Stimulated activated CD4-positive, alpha-beta T cell treated with anti-CD3 and anti-CD28 coated beads, Interleukin-2, amount 100 ng/mL, for 48 hours (primary cell): ENCODE data around the gene CDKL2.
"Not testable (repeated sequence)": the region's sequence is repeated elsewhere in the genome, so short reads cannot be mapped to it uniquely, and the experiment has no call there.

ENCODE experiments used
- DNase-seq, 2 donors: peaks; one replicate each; pipeline ENCODE4 v3.0.0-alpha.2; 2020

Gene CDKL2

DNA sequence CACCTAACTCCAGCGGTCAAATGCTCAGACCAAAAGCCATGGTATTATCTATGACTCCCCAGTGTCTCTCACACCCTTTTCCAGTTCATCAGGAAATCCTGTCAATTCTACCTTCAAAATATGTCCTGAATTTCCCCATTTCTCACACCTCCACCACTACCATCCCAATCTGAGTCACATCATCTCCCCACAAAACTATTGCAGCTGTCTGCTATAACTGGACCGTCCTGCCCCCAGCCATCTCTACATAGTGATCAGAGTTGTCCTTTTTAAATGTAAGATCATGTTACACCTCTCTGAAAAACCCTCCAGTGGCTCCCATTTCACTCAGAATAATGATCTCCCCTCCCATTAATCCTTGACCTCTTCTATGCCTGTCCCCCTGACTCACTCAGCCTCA lies 81.3 kb downstream of the CDKL2 start:
- no peak for DNase-seq

DNA sequence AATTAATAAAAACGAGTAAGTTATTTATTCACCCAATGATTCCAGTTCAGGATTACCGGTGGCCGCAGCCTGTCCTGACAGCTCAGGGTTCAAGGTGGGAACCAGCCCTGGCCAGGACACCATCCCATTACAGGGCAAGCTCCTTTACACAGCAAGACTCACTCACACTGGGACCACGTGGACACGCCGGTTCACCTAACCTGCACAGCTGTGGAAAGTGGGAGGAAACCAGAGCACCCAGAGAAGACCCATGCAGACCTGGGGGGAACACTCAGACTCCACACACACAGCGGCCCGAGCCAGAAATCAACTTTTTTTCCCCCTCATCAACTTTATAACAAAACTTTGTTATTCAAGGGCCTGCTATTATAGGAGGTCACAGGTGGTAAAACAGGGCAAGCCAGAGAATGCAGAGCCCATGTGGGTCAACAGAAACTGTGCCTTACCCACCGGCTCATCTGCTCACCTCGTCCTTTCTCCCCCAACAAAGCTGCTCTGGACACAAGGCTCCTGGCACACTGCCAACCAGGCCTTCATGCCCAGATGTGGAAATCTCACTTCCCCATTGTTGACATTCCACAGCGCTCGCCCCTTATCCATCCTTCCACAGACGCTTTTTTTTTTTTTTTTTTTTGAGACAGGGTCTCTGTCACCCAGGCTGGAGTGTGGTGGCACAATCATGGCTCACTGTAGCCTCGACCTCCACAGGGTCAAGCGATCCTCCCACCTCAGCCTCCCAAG lies 82.5 kb downstream of the CDKL2 start:
- DNase-seq, result no peak

DNA sequence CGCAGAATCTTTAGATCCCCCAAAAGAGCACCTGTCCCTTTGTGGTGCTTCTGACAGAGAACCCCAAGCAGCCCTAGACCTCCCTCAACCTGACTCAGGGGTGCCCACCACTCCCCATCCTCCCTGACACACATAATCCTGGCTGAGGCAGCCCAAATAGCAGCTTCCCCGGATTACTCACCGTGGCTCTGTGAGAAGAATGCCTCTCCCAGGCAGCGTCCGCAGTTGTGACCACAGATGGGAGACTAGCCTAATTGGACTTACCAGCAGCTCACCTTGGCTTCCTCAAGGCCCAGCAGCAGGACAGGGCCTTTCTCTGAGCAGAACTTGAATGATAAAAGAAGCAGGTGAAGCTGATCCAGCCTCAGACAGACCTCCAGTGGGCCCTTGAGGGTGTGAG lies 84.8 kb downstream of the CDKL2 start:
- no peak for DNase-seq

DNA sequence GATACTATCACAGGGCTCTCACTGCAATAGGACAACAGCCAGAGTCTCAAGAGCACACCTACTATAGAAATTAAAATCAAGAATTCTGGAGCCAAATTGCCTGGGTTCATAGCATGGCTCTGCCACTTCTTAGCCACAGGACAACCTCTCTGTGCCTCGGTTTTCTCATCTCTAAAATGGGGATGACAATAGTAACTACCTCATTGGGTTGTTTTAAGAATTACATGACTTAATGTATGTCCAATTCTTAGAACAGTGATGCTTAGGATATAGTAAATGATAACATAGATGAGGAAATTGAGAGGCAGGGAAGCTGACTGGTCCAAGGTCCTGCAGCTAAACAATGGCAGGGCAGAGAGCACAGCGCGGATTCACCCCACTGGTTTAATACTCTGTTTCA lies 85.5 kb downstream of the CDKL2 start:
- DNase-seq, result no peak

DNA sequence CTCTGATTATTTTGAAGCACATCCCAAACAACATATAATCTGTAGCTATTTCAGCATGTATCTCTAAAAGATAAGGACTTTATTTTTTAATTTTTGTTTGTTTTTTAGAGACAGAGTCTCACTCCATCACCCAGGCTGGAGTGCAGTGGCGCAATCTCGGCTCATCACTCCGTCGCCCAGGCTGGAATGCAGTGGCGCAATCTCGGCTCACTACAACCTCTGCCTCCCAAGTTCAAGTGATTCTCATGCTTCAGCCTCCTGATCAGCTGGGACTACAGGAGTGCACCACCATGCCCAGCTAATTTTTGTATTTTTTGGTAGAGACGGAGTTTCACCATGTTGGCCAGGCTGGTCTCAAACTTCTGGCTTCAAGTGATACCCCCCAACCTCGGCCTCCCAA lies 86.1 kb downstream of the CDKL2 start:
- not testable (repeated sequence) for DNase-seq

DNA sequence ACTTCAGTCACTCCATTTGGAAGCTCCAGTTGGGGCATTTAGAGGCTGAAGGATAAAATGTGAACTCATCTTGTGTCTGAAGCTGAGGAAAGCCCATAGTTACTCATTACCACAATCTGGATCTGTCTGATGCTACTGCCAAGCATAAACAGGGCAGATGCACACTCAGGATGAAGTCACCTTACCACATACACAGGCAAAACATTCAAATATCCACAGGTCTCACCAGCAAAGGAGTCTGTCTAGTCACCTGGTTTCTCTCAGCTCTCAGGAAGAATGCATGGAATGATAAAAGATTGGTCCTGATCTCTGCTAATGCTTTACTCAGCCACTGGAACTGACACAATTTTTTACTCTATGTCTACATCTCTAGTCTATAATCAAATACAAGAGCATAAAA lies 87.5 kb downstream of the CDKL2 start:
- DNase-seq, result no peak

DNA sequence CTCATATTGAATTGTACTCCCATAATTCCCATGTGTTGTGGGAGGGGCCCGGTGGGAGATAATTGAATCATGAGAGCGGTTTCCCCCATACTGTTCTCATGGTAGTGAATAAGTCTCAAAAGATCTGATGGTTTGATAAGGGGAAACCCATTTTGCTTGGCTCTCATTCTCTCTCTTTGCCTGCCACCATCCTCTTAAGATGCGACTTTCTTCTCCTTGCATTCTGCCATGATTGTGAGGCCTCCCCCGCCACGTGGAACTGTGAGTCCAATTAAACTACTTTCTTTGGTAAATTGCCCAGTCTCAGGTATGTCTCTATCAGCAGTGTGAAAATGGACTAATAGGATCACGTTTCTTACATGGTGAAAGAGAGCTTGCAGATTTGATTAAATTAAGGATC lies 93.0 kb downstream of the CDKL2 start:
- DNase-seq, result not testable (repeated sequence)

DNA sequence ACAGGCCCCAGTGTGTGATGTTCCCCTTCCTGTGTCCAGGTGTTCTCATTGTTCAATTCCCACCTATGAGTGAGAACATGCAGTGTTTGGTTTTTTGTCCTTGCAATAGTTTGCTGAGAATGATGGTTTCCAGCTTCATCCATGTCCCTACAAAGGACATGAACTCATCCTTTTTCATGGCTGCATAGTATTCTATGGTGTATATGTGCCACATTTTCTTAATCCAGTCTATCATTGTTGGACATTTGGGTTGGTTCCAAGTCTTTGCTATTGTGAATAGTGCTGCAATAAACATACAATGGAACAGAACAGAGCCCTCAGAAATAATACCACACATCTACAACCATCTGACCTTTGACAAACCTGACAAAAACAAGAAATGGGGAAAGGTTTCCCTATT lies 96.4 kb downstream of the CDKL2 start:
- DNase-seq, result not testable (repeated sequence)

DNA sequence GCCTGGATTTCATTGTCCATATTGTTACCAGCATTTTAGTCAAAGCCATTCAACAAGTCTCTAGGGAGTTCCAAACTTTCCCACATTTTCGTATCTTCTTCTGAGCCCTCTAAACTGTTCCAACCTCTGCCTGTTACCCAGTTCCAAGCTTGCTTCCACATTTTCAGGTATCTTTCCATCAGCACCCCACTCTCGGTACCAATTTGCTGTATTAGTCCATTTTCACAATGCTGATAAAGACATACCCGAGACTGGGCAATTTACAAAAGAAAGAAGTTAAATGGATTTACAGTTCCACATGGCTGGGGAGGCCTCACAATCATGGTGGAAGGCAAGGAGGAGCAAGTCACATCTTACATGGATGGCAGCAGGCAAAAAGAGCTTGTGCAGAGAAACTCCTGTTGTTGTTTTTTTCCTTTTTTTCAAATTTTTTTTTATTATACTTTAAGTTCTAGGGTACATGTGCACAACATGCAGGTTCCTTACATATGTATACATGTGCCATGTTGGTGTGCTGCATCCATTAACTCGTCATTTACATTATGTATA lies 96.9 kb downstream of the CDKL2 start:
- DNase-seq, result not testable (repeated sequence)

DNA sequence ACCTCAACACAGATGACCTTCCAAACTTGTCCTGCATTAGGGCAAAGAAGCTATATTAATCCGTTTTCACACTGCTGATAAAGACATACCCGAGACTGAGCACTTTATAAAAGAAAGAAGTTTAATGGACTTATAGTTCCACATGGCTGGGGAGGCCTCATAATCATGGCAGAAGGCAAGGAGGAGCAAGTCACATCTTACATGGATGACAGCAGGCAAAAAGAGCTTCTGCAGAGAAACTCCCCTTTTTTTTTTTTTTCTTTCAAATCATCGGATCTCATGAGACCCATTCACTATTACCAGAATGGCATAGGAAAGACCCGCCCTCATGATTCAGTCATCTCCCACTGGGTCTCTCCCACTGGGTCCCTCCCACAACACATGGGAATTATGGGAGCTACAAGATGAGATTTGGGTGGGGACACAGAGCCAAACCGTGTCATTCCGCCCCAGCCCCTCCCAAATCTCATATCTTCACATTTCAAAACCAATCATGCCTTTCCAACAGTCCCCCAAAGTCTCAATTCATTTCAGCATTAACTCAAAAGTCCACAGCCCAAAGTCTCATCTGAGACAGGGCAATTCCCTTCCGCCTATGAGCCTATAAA lies 98.7 kb downstream of the CDKL2 start:
- DNase-seq, result not testable (repeated sequence)

DNA sequence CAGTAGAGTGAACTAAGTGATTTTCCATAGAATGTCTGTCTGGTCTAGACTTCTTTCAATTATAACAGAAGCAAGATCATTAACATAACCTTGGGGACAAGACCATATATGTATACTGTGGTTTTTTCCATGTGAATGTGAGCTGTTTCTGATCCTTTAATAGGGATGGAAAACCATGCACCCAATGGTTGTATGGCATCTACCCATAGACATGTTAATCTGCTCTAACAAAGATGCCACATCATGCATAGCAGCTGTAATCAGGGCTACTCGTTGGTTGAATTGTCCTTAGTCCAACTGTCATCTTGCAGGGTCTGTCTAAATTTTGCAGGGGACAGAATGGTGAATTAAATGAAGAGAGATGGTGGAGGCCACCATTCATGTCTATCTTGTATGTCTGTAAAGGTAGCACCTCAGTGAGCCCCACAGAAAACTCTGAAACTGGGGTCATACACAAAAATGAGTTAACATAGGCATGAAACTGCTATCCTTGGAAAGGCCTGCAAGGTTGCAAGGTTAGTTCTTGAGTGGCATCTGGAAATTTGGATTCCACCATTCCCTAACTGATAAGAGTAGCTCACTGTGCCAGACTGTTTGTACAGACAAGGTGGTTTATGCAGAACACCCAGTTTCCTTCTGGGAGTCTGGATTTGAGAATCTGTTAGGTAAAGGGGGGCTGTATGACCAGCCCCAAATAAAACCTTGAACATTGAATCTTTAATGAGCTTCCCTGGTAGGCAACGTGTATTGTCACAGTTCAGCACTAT lies 99.6 kb downstream of the CDKL2 start:
- no peak for DNase-seq
